Right atrium auricular region (tissue), 2 donors: Measurements from ENCODE around the gene KCNQ1. TPM values are rescaled to one million over a fixed set of nuclear protein-coding genes. Genes with fewer than 3 reads are reported as not detected.

Experiments used
- DNase-seq: peaks from one replicate; pipeline ENCODE4 v3.0.0-alpha.2; 2019; ENCODE audit warnings: low spot score
- H3K27ac ChIP-seq, 2 donors: fragments of 200-600 bp; sonication (generic); 1 replicate in 1 of 2; 2 replicates in 1 of 2; pipeline ENCODE4 v1.5.1; 2016 to 2019
- H3K27me3 ChIP-seq, 2 donors: fragments of 200-600 bp; sonication (generic); one replicate each; pipeline versions ENCODE4 v1.5.1 to v1.6.0; 2017 to 2019
- H3K36me3 ChIP-seq: fragments of 200-600 bp; sonication (generic); one replicate; pipeline ENCODE4 v1.5.1; 2016
- H3K4me1 ChIP-seq, 2 donors: fragments of 200-600 bp; sonication (generic); one replicate each; pipeline versions ENCODE4 v1.5.1 to v1.6.0; 2017 to 2019
- H3K4me3 ChIP-seq, 2 donors: fragments of 200-600 bp; sonication (generic); 1 replicate in 1 of 2; 2 replicates in 1 of 2; pipeline ENCODE4 v1.5.1; 2017 to 2019; ENCODE audit warnings: mild to moderate bottlenecking in 1 of 2, moderate library complexity in 1 of 2
- H3K9me3 ChIP-seq, 2 donors: fragments of 200-600 bp; sonication (generic); one replicate each; pipeline ENCODE4 v1.5.1; 2019
- CTCF ChIP-seq, 2 donors: fragments of 200-600 bp; sonication (generic); IDR thresholded peaks; one replicate each; pipeline ENCODE4 v1.5.1; 2019; ENCODE audit warnings: antibody characterized with exemption in 2 of 2
- total RNA-seq, 2 donors: library from RNA; depleted of rRNA; stranded (reverse); fragments of >200 nt; gene quantifications; one replicate each; pipeline ENCODE4 v1.1.0, GENCODE V29; 2016

KCNQ1 gene
- total RNA-seq, 2 donors from 2014 or later, result 12.7 to 25.1 TPM

GRCh38 chr11:2665526-2666400, 221.0 kb downstream of the KCNQ1 start:
- Histone ChIP-seq H3K4me3 (no peak overlapping the region), H3K27me3 (no peaks in the 10 kb centered on the region), H3K9me3 (peaks cover 0 to 5% of the 10 kb centered on the region in 2 donors), H3K27ac (no peak overlapping the region), H3K36me3 (no peaks in the 10 kb centered on the region), H3K4me1 (no peaks in the 10 kb centered on the region)
- TF ChIP-seq CTCF (IDR thresholded peaks at IDR 0.05), result no peak
- DNase-seq, result peak; percentile 40

GRCh38 chr11:2666401-2666741, 221.6 kb downstream of the KCNQ1 start:
- Histone ChIP-seq H3K27ac (no peak overlapping the region), H3K4me3 (no peak overlapping the region), H3K9me3 (no peaks in the 10 kb centered on the region), H3K4me1 (no peaks in the 10 kb centered on the region), H3K36me3 (no peaks in the 10 kb centered on the region), H3K27me3 (no peaks in the 10 kb centered on the region)
- DNase-seq, result peak; percentile 56
- TF ChIP-seq CTCF (IDR thresholded peaks at IDR 0.05), result no peak

DNA sequence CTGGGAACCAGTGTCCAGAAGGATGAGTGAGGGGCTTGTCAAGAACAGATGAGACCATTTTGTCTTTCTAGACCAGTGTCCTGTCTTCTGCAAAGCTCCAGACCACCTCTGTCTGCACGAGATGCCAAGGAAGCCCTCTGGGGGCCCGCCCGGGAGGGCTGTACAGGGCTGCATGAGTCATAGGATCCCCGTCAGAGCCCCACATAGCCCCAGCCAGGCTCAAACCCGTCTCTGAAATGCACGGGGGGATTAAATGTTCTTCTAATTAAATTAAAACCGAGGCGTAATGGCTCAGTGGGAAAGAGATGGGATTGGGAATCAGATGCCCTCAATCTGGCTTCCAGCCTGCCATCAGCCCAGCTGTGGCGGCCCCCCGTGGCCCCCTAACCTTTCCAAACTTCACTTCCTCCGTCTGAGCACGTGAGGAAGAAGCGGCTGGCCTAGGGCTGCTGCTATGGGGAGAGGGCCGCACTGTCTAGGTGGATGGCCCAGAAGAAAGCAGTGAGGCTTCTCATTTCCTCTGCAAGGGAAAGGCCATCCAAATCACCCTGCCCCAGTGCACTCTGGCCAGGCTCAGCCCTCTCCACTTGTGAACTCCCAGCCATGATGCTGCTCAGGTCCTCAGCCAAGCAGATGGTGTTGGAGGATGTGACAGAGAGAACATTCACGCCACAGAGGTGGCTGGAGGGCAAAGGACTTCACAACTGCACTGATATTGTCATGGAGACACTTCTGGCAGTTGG, 222.2 kb downstream of the KCNQ1 start:
- DNase-seq, result peak; percentile 49
- Histone ChIP-seq H3K4me1 (no peaks in the 10 kb centered on the region), H3K9me3 (no peaks in the 10 kb centered on the region), H3K27ac (no peak overlapping the region), H3K36me3 (no peaks in the 10 kb centered on the region), H3K27me3 (no peaks in the 10 kb centered on the region), H3K4me3 (no peak overlapping the region)
- no peak for TF ChIP-seq CTCF (IDR thresholded peaks at IDR 0.05)

- H3K4me3 ChIP-seq, result no peak overlapping the region
- no peaks in the 10 kb centered on the region for H3K36me3 ChIP-seq
- no peaks in the 10 kb centered on the region for H3K4me1 ChIP-seq
- no peak for TF ChIP-seq CTCF (IDR thresholded peaks at IDR 0.05)
- DNase-seq, result peak; percentile 11
- H3K9me3 ChIP-seq, result no peaks in the 10 kb centered on the region
- no peaks in the 10 kb centered on the region for H3K27me3 ChIP-seq
- no peak overlapping the region for H3K27ac ChIP-seq
These were observed 223.1 kb downstream of the KCNQ1 start for GRCh38 chr11:2667940-2668339.

DNA sequence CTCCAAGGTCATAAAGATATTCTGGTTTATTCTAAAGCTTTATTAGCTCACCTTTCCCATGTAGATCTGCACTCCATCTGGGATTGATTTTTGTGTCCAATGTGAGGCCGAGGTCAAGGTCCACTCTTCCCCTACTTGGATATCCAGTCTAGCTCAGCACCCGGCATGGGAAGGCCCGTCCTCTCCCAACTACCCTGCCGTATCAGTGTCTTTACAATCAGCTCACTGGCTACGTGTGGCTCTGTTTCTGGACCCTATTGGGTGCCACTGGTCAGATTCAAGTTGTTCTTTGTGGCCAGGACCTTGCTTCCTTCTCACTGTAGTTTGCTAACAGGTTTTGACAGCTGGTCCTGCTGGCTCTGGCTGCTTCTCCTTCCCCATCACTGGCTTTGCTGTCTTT, 224.1 kb downstream of the KCNQ1 start:
- no peak for TF ChIP-seq CTCF (IDR thresholded peaks at IDR 0.05)
- no peaks in the 10 kb centered on the region for H3K36me3 ChIP-seq
- H3K27me3 ChIP-seq, result no peaks in the 10 kb centered on the region
- DNase-seq, result peak; percentile 28
- H3K27ac ChIP-seq, result no peak overlapping the region
- H3K4me1 ChIP-seq, result peaks cover 0 to 3% of the 10 kb centered on the region in 2 donors
- no peak overlapping the region for H3K4me3 ChIP-seq
- H3K9me3 ChIP-seq, result no peaks in the 10 kb centered on the region
